ENCODE data around the gene DDX25.

- TF ChIP-seq CTCF (IDR thresholded peaks at IDR 0.05) = no peak
- TF ChIP-seq EP300 (IDR thresholded peaks at IDR 0.05) = no peak
These were observed 34.8 kb downstream of the DDX25 start for GRCh38 chr11:125939081-125939521.

All from gastroesophageal sphincter (tissue), 3 donors.